Nephron progenitor cell (in vitro differentiated cells): Measurements from ENCODE around the gene MANF.
"Not testable (repeated sequence)": the region's sequence is repeated elsewhere in the genome, so short reads cannot be mapped to it uniquely, and the experiment has no call there.

ENCODE experiments used
- DNase-seq: peaks from one replicate; pipeline ENCODE4 v3.0.0; 2021
- H3K27ac Mint-ChIP-seq: 2 replicates; pipeline ENCODE4 v1.8.0; 2021; ENCODE audit warnings: mild to moderate bottlenecking, moderate library complexity, mixed read lengths
- H3K27me3 Mint-ChIP-seq: 2 replicates; pipeline ENCODE4 v1.8.0; 2021; ENCODE audit warnings: mild to moderate bottlenecking, low read depth, mixed read lengths; ENCODE audit not compliant: poor library complexity
- H3K36me3 Mint-ChIP-seq: 2 replicates; pipeline ENCODE4 v1.8.0; 2021; ENCODE audit warnings: low read depth, mixed read lengths
- H3K4me1 Mint-ChIP-seq: 2 replicates; pipeline ENCODE4 v1.8.0; 2021; ENCODE audit warnings: mixed read lengths
- H3K4me3 Mint-ChIP-seq: 2 replicates; pipeline ENCODE4 v1.8.0; 2021; ENCODE audit warnings: mild to moderate bottlenecking, moderate library complexity, mixed read lengths
- H3K9me3 Mint-ChIP-seq: 2 replicates; pipeline ENCODE4 v1.8.0; 2021; ENCODE audit warnings: mild to moderate bottlenecking, moderate library complexity, mixed read lengths
- TF ChIP-seq, protein P1 (sequence below): fragments of 200-600 bp; sonication (generic); IDR thresholded peaks from 2 replicates; pipeline ENCODE4 v1.5.0; 2021; ENCODE audit warnings: antibody characterized with exemption

Gene MANF

DNA sequence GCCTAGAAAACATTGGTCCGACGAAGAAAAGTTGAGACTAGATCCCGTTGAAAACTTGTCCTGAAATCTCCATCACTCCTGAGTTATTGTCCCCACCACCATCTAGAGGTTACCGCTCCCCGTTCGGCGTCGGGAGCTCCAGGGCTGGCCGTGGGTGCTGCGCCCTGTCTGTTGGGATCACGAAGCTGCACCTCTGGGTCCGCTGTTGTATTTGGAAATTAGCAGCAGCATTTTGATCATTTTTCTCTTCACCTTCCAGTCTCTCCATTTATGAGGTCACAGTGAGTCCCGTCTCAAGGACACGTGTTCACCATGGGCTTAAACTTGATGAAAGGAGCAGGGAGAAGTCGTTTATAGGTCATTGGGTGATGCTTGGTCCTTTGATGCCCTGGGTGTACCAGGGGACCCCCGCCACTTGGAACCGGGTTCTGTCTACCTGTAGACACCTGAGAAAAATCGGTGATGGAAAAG, 565 bp downstream of the MANF start:
- peaks cover 34% of the 10 kb centered on the region for H3K36me3 Mint-ChIP-seq

DNA sequence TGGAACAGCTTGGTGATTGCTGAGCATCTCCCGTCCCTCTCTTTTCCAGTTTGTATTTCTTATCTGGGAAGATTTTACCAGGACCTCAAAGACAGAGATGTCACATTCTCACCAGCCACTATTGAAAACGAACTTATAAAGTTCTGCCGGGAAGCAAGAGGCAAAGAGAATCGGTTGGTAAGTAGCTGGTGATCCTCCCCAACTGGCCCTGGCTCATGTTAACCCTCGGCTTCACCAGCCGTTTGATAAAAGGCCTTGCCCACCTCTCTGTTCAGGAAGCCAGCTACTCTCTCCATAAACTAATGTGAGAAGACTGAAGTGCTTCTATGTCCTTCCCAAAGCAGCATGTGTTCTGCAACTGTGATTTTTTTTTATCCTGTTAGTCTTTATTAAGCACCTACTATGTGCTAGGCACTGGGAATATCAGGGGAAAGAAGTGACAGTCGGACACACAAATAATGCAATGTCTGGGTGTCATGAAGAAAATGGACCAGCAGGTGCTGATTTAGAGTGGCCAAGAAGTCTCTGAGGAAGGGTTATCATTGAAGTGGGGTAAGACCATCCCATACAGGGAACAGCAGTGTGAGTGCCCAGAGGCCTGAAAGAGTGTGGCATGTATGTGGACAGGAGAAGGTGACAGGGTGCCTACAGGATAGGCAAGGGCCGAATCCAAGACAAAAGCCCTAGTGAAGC, 1.2 kb downstream of the MANF start:
- DNase-seq, result no peak
- Mint-ChIP-seq H3K4me1 (peaks cover 52% of the 10 kb centered on the region), H3K4me3 (peak overlapping the region; percentile 99), H3K27ac (peak overlapping the region; percentile 97), H3K9me3 (no peaks in the 10 kb centered on the region), H3K27me3 (peaks cover 3% of the 10 kb centered on the region), H3K36me3 (peaks cover 34% of the 10 kb centered on the region)
- TF ChIP-seq, protein P1, sequence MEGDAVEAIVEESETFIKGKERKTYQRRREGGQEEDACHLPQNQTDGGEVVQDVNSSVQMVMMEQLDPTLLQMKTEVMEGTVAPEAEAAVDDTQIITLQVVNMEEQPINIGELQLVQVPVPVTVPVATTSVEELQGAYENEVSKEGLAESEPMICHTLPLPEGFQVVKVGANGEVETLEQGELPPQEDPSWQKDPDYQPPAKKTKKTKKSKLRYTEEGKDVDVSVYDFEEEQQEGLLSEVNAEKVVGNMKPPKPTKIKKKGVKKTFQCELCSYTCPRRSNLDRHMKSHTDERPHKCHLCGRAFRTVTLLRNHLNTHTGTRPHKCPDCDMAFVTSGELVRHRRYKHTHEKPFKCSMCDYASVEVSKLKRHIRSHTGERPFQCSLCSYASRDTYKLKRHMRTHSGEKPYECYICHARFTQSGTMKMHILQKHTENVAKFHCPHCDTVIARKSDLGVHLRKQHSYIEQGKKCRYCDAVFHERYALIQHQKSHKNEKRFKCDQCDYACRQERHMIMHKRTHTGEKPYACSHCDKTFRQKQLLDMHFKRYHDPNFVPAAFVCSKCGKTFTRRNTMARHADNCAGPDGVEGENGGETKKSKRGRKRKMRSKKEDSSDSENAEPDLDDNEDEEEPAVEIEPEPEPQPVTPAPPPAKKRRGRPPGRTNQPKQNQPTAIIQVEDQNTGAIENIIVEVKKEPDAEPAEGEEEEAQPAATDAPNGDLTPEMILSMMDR, result no peak

More for the DNA sequence above, 565 bp downstream of the MANF start:
- peaks cover 52% of the 10 kb centered on the region for H3K4me1 Mint-ChIP-seq
- H3K27ac Mint-ChIP-seq, result peak overlapping the region; percentile 97
- peaks cover 3% of the 10 kb centered on the region for H3K27me3 Mint-ChIP-seq
- TF ChIP-seq, protein P1, result no peak
- H3K4me3 Mint-ChIP-seq, result peak overlapping the region; percentile 99
- DNase-seq, result no peak
- H3K9me3 Mint-ChIP-seq, result no peaks in the 10 kb centered on the region

DNA sequence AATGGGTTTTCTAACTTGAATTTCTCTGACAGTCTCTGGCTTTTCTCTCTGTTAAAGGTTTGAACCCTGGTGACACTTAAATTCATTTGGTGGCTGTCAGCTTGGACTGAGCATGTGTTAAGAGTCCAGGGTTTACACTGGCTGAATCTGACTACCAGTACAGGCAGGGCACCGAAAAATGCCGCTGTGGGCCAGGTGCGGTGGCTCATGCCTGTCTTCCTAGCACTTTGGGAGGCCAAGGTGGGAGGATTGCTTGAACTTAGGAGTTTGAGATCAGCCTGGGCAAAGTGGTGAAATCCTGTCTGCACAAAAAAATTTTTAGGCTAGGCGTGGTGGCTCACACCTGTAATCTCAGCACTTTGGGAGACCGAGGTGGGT, 1.8 kb downstream of the MANF start:
- Mint-ChIP-seq H3K36me3 (peaks cover 34% of the 10 kb centered on the region), H3K4me1 (peaks cover 52% of the 10 kb centered on the region), H3K4me3 (peak overlapping the region; percentile 99), H3K27me3 (peaks cover 3% of the 10 kb centered on the region), H3K9me3 (no peaks in the 10 kb centered on the region), H3K27ac (peak overlapping the region; percentile 97)
- DNase-seq, result no peak
- TF ChIP-seq, protein P1, result no peak

DNA sequence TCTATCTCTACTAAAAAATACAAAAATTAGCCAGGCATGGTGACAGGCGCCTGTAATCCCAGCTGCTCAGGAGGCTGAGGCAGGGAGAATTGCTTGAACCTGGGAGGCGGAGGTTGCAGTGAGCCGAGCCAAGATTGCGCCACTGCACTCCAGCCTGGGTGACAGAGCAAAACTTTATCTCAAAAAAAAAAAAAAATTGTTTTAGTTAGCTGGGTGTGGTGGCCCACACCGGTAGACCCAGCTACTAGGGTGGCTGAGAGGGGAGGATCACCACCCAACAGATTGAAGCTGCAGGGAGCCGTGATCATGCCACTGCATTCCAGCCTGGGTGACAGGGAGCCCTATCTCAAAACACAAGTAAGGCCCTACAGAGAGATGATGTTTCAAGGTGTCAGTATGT, 2.2 kb downstream of the MANF start:
- H3K27me3 Mint-ChIP-seq, DNase-seq, H3K9me3 Mint-ChIP-seq, H3K27ac Mint-ChIP-seq: not testable (repeated sequence)
- H3K4me3 Mint-ChIP-seq, result peak overlapping the region; percentile 99
- peaks cover 52% of the 10 kb centered on the region for H3K4me1 Mint-ChIP-seq
- peaks cover 35% of the 10 kb centered on the region for H3K36me3 Mint-ChIP-seq

DNA sequence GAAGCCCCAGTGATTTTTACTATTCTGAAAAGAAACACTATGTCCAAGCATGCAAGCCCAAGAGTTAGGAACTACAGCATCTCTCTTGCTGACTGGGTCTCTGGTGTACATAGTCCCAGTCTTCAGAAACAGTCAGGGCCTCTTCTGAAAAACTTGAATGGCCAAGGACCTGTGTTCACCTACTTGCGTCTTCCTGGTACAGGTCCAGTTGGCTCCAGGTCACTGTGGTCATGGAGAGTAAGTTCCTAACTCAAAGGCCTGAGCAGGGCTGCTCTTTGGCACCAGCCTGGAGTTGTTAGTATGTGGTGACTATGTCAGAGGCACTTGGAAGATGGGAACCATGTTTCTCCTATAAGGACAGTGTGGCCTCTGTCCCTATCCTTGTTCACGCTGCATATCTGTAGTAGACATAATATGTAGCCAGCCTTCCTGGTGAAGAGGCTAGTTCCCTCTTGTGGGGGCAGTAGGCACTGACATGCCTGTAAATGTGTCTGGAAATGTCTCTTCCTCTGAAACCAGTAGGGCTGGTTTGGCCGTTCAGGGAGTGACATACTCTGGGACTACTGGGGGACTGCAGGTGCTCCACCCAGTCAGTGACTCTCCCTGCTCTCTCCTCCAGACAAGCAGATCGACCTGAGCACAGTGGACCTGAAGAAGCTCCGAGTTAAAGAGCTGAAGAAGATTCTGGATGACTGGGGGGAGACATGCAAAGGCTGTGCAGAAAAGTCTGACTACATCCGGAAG, 3.4 kb downstream of the MANF start:
- H3K36me3 Mint-ChIP-seq, result peaks cover 47% of the 10 kb centered on the region
- H3K27me3 Mint-ChIP-seq, result no peaks in the 10 kb centered on the region
- no peak for DNase-seq
- peak overlapping the region; percentile 71 for H3K27ac Mint-ChIP-seq
- peak overlapping the region; percentile 34 for H3K4me3 Mint-ChIP-seq
- TF ChIP-seq, protein P1, result no peak
- H3K9me3 Mint-ChIP-seq, result peaks cover 10% of the 10 kb centered on the region
- H3K4me1 Mint-ChIP-seq, result peaks cover 55% of the 10 kb centered on the region

DNA sequence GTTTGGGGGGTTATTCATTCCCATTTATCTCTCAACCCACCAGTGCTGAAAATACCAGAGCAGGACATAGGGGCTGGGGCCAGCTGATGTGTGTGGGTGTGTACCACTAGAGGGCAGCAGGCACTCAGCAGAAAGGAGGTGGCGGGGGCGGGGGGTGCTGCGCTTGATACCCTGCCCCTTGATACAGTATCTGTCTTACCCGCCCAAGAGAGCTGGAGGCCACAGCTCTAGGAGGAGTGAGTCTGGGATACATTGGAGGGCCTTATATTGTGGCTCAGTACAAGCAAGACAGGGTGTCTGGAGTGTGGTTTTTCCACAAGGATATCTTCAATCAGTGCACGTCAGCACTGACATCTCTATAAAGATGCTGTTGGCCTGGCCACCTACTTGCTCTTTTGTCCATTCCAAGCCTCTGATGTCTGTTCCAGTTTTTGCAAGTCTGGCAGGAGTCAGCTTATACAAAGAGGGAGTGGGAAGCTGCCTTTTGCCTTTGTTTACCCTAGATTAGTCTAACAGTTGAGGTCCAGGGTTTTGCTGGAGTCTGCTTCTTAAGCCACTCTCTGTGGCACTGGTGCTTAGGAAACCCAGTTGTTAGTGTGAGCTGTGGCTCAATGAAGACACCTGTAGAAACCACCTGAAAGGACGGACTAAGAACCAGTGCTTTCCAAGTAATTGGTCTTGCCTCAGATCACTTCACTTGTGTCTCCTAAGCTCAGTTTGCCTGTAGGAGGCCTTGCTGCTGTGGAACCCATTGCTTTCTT, 4.5 kb downstream of the MANF start:
- peak overlapping the region; percentile 61 for H3K27ac Mint-ChIP-seq
- peaks cover 57% of the 10 kb centered on the region for H3K4me1 Mint-ChIP-seq
- DNase-seq, result peak; percentile 70
- TF ChIP-seq, protein P1, result peak; percentile 64
- H3K9me3 Mint-ChIP-seq, result peaks cover 19% of the 10 kb centered on the region
- H3K4me3 Mint-ChIP-seq, result peak overlapping the region; percentile 8
- H3K36me3 Mint-ChIP-seq, result peaks cover 59% of the 10 kb centered on the region
- no peaks in the 10 kb centered on the region for H3K27me3 Mint-ChIP-seq
